Activated CD4-positive, CD25-positive, alpha-beta regulatory T cell treated with anti-CD3 and anti-CD28 coated beads, Interleukin-2, amount 50 U/mL, for 72 hours (primary cell): ENCODE data around the gene KIF1C.
"Not testable (repeated sequence)": the region's sequence is repeated elsewhere in the genome, so short reads cannot be mapped to it uniquely, and the experiment has no call there.

ENCODE experiments used
- DNase-seq: peaks from one replicate; pipeline ENCODE4 v3.0.0; 2021

The KIF1C gene

GRCh38 chr17:5045496-5045895 lies 47.7 kb downstream of the KIF1C start:
- no peak for DNase-seq

GRCh38 chr17:5047446-5047845 lies 49.7 kb downstream of the KIF1C start:
- no peak for DNase-seq

- DNase-seq = no peak
These were observed 51.6 kb downstream of the KIF1C start for GRCh38 chr17:5049314-5049841.

GRCh38 chr17:5050278-5050677 lies 52.5 kb downstream of the KIF1C start:
- DNase-seq = no peak

GRCh38 chr17:5055543-5055942 lies 57.8 kb downstream of the KIF1C start:
- DNase-seq = no peak

GRCh38 chr17:5065227-5065744 lies 67.5 kb downstream of the KIF1C start:
- no peak for DNase-seq

- DNase-seq = no peak
These were observed 70.5 kb downstream of the KIF1C start for GRCh38 chr17:5068236-5068635.

GRCh38 chr17:5069724-5070123 lies 72.0 kb downstream of the KIF1C start:
- DNase-seq = no peak

GRCh38 chr17:5075472-5075871 lies 77.7 kb downstream of the KIF1C start:
- not testable (repeated sequence) for DNase-seq

GRCh38 chr17:5077275-5077674 lies 79.5 kb downstream of the KIF1C start:
- DNase-seq = not testable (repeated sequence)

GRCh38 chr17:5077781-5078105 lies 80.0 kb downstream of the KIF1C start:
- no peak for DNase-seq
